Measurements from ENCODE around the gene RAD54L.

The RAD54L gene

DNA sequence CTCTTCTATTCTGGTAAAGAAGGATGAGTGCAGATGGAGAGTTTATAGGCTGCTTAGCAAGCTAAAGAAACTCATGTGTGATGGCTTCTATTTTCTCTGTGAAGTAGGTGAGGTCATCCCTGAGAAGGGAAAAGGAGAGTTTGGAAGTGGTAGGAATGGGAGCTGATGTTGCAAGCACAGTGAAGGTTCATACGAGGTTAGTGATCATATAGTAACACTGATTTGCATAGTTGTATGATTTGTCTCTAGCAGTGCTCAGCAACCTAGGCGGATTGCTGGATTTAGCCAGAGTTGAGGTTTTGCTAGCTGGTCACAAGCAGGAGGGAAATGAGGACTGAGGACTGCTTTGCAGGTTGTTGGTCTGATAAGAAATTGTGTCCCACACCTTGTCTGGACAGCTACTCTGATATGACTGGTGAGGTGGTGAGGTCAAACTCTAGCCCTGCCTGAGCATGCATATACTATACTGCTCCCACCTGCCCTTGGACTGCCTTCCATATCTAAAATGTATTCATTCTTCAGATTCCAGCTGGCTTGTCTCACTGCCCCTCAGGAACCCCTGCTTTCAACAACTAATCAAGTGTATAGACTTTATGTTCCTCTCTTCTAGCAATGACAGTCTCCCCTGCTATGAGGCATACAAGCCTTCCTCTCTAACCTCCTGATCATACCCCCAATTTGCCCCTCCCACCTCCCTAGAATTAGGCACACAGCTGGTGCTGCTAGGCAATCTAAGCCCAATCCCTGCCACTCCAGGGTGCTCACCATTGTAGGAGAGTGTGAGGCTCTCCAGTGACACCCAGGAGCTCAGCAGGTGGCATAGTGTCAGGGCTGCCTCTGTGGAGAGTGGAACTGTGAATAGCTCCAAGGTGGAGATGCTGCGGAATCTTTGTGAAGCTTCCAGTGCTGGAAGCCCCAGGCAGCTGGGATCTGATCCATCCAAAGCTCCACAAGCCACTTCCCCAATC lies 37.3 kb downstream of the RAD54L start:
- in situ Hi-C loops (cut with HindIII; ENCODE audit: low sequenced_read_pairs) = no loop called here

DNA sequence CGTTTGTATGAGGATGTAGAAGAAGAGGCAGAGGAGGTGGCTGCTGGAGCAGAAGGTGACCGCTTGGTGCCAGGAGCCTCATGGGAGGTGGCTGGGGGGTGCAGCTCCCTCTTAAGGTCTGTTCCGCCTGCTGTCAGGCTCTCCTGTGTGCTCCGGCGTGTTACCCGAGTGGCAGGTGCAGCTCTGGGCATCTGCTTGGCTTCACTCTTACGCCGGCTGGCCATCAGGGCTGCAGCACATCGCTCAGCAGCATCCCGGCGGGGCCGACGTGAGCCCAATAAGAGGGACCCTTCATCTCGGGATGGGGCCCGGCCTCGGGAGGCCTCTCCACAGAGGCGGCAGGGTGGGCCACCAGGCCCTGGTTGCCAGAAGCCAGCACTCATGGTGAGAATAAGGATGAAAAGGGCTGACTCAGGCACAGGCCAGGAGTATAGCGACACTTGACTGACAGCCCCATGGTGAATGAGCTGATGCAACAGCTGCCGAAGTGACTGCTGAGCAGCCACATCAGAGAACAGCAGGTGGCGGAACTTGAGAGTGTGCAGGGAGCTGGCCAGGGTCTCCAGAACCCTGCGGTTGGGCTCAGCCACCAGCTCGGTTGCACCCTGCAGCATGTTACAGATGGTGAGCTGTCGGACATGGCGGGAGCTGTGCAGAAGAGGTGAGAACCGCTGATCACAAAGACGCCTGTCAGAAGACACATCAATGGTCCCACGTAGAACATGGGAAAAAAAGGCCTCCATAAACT lies 38.3 kb downstream of the RAD54L start:
- in situ Hi-C loops (cut with HindIII; ENCODE audit: low sequenced_read_pairs) = no loop called here

GRCh38 chr1:46288485-46289133 lies 41.0 kb downstream of the RAD54L start:
- in situ Hi-C loops (cut with HindIII; ENCODE audit: low sequenced_read_pairs) = no loop called here

DNA sequence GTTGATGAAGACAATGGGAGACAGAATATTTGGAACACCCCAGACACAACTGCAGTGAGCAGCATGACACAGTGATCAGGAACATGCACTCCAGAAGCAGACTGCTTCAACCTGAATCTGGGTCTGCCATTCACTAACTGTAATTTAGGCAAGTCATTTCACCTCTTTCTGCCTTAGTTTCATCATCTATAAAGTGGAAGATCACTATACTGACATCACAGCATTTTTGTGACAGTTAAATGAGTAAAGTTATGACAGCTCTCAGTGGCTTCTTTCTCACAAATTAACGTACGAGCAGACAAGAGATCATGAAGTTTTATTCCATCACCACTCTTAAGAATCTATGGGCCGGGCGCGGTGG lies 41.6 kb downstream of the RAD54L start:
- in situ Hi-C loops (cut with HindIII; ENCODE audit: low sequenced_read_pairs) = no loop called here

DNA sequence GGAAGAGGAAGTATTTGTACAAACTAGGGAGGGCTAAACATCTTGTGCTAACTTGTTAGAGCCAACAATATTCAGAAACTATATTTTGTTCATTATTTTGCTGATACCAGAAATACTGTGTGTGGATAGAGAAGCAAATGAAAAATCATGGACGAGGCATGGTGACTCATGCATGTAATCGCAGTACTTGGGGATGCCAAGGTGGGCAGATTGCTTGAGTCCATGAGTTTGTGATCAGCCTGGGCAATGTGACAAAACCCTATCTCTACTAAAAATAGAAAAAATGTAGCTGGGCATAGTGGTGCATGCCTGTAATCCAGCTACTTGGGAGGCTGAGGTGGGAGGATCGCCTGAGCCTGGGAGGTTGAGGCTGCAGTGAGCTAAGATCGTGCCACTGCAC lies 42.4 kb downstream of the RAD54L start:
- in situ Hi-C loops (cut with HindIII; ENCODE audit: low sequenced_read_pairs) = no loop called here

- in situ Hi-C loops (cut with HindIII; ENCODE audit: low sequenced_read_pairs) = no loop called here
Observed at GRCh38 chr1:46295306-46295705, 47.7 kb downstream of the RAD54L start.

- in situ Hi-C loops (cut with HindIII; ENCODE audit: low sequenced_read_pairs) = no loop called here
Observed at GRCh38 chr1:46298387-46298786, 50.8 kb downstream of the RAD54L start.

GRCh38 chr1:46300673-46301405 lies 53.3 kb downstream of the RAD54L start:
- in situ Hi-C loops (cut with HindIII; ENCODE audit: low sequenced_read_pairs) = no loop called here

- in situ Hi-C loops (cut with HindIII; ENCODE audit: low sequenced_read_pairs) = no loop called here
Observed at GRCh38 chr1:46301406-46301807, 53.8 kb downstream of the RAD54L start.

DNA sequence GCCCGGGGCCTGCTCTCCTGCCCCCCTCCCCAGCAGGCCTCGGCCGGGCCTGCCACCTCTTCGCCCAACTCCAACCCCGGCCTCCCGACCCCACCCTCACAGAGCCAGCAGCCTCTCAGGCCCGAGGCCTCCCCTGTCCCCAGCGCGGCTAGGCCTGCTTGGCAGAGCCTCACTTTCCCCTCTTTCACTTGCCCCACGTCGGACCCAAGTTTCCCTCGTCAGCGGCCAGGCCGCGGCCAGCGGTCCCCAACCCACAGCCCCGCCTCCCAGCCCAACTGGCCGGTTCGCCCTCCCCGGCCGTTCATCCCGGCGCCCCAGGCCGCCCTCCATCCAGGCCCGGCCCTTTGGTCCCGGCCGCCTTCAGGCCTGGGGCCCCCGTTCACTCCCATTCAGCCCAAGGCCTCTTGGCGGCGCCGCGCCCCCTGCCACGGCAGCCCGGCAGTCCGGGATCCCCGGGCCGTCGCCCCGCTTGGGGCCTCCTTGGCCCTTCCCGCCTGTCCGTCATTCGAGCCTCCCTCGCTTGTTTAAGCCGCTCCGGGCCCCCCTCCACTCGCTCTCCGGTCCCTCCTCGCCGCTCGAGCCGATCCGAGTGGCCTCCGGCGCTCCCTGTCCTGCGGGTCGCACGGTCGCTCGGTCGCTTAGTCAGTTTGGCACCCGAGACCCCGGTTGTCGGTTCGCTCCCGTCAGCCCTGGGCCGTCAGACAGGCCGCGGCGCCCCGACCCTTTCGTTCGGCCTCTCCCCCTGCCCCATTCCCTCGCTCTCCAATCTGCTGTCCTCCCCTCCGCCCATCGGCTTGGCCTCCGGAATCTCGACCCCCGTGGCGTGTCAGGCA lies 54.5 kb downstream of the RAD54L start:
- in situ Hi-C loops (cut with HindIII; ENCODE audit: low sequenced_read_pairs) = no loop called here

DNA sequence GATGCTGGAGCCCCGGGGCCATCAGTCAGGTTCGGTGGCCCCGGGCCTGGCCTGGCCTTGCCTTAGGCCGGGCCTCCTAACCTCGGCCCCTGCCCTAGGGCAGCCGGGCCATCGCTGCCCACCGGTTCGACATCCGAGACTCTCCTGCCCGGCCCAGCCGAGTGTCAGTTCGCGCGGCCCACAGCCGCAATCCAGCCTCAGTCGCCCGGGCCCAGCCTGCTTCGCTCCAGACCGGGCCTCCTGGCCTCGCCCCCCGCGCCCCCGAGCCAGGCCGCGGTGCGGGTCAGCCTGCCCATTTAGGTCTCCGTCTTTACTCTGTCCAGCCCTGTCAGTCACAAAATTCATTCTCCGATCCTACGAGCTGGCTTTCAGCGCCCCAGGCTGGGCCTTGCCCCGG lies 55.1 kb downstream of the RAD54L start:
- in situ Hi-C loops (cut with HindIII; ENCODE audit: low sequenced_read_pairs) = no loop called here

DNA sequence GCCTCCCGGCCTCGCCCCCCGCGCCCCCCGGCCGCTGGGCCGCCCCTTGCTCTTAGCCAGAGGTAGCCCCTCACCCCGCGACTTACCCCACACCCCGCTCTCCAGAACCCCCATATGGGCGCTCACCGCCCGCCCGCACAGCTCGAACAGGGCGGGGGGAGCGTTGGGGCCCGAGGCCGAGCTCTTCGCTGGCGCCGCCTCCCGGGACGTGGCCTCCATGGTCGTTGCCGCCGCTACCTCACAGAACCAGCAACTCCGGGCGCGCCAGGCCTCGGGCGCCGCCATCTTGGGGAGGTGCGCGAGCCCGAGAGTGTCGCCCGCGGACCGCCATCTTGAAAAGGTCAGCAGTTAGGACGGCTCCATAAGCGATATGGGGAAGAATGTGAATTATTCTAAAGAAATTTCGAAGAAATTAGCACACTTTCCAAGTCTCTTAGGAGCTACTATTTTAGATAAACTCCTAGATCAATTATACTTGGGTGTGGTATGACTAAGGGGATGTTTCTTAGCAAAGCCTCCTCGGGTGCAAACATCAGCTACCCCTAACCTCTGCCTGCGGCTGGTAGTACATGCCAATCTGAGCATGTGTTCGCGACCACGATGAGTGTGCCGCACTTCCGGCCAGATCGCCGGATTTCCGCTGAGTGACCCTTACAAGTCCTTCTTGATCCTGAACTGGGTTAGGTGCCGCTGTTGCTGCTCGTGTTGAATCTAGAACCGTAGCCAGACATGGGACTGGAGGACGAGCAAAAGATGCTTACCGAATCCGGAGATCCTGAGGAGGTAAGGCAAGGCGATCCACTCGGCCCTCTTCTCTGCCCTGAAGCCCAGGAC lies 55.7 kb downstream of the RAD54L start, which contains the start of the genes LRRC41 and UQCRH:
TSS of gene LRRC41 (minus strand) at position 579 of the 834 bp plus-strand sequence. CDS start at position 285, 294 bp downstream.
TSS of gene UQCRH (plus strand) at position 661 of the 834 bp plus-strand sequence. CDS start at position 730, 69 bp downstream.
- in situ Hi-C loops (cut with HindIII; ENCODE audit: low sequenced_read_pairs) = no loop called here

GRCh38 chr1:46303872-46304326 lies 56.3 kb downstream of the RAD54L start:
- in situ Hi-C loops (cut with HindIII; ENCODE audit: low sequenced_read_pairs) = no loop called here

- in situ Hi-C loops (cut with HindIII; ENCODE audit: low sequenced_read_pairs) = no loop called here
Observed at GRCh38 chr1:46306159-46306530, 58.6 kb downstream of the RAD54L start.

DNA sequence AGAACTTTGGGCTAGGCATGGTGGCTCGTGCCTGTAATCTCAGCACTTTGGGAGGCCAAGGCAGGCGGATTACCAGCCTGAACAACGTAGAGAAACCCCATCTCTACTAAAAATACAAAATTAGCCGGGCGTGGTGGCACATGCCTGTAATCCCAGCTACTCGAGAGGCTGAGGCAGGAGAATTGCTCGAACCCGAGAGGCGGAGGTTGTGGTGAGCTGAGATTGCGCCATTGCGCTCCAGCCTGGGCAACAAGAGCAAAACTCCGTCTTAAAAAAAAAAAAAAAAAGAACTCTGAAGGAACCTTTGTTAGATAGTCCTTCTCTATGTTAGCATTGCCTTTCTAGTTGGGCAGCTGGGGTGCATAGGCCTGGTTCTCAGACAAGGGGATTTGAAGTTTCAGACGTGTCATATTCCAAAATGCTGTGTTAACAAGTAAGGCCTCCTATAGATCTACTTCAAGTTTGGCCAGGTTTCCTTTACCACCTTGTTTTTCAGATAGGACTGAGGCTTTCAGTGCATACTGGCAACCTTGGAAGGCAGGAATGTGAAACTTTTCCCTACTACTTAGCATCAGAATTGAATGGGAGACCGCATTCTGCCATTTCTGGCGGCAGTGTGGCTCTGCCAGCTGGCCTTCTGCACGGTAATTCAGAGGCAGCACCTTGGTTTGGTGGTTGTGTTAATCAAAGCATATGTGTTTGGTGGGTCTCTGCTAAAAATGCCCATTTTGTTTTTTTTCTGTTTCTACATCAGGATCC lies 62.0 kb downstream of the RAD54L start:
- in situ Hi-C loops (cut with HindIII; ENCODE audit: low sequenced_read_pairs) = no loop called here

GRCh38 chr1:46310321-46310720 lies 62.8 kb downstream of the RAD54L start:
- in situ Hi-C loops (cut with HindIII; ENCODE audit: low sequenced_read_pairs) = no loop called here

- in situ Hi-C loops (cut with HindIII; ENCODE audit: low sequenced_read_pairs) = no loop called here
Observed at GRCh38 chr1:46315669-46316403, 68.3 kb downstream of the RAD54L start.

All from DLD1 (cell line).